A172 (cell line): ENCODE measurements around the gene POU3F2. TPM values are rescaled to one million over a fixed set of nuclear protein-coding genes. Genes with fewer than 3 reads are reported as not detected.
A peak's percentile ranks its signal among the peaks of the same experiment; 100 is the strongest.

ENCODE experiments used
- DNase-seq: peaks from one replicate; pipeline ENCODE4 v3.0.0-alpha.2; 2015; ENCODE audit warnings: low spot score
- total RNA-seq: library from RNA; depleted of rRNA; stranded (reverse); fragments of >200 nt; shearing (Covaris generic); gene quantifications from 2 replicates; pipeline ENCODE4 v1.2.3, GENCODE V29; 2014; rRNA removed

The POU3F2 gene
- total RNA-seq: 0.91 and 0.93 TPM in 2 replicates

DNA sequence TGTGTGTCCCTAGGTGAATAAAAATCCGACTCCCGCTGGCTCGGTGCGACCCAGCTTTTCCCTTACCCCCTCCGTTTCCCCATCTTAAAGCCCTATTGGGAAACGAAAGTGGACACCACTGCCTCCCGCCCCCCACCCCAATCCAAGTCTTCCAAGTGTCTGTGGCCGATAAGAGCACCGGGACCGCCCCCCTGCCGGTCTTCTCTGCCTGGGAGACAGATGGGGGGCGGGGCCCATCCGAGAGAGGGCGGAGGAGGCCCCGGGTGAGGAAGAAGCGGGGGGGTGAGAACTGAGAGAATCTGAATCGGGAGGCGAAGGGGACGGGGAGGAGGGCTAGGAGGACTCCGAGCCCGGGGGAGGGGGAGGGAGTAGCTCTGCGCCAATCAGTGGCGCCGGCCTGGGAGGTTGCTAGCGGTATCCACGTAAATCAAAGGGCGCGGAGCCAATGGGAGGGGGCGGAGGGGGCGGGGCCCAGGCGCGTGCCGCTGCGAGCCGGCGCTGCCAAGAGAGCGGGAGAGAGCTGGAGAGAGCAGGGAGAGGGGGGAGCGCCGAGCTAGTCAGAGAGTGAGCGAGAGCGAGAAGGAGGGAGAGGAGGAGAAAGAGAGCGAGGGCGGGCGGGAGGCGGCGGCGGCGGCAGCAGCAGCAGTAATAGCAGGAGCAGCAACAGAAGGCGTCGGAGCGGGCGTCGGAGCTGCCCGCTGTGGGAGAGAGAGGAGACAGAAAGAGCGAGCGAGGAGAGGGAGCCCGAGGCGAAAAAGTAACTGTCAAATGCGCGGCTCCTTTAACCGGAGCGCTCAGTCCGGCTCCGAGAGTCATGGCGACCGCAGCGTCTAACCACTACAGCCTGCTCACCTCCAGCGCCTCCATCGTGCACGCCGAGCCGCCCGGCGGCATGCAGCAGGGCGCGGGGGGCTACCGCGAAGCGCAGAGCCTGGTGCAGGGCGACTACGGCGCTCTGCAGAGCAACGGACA, at the start of gene POU3F2:
POU3F2 (plus strand) TSS at position 515 of the 972 bp plus-strand sequence; CDS start at position 815, 300 bp downstream.
- DNase-seq: peak; percentile 90

DNA sequence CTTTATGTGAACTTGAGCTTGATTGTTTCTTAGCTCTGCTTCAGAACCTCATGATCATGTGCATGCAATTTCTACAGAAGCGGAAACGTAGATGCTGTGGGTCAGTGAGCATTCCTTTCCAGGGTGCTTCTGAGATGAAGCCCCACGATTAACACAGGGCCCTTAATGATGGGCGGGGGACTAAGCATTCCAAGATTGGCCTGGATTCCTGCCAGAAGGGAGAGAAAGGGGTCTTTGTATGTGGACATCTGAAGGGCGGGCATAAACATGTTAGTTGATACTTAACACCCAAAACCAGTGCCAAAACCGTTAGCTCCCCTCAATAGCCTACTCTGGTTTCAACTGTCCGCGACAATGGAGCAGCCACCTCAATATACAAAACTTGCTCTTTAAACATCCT, 46.9 kb upstream of the POU3F2 start:
- DNase-seq: no peak

DNA sequence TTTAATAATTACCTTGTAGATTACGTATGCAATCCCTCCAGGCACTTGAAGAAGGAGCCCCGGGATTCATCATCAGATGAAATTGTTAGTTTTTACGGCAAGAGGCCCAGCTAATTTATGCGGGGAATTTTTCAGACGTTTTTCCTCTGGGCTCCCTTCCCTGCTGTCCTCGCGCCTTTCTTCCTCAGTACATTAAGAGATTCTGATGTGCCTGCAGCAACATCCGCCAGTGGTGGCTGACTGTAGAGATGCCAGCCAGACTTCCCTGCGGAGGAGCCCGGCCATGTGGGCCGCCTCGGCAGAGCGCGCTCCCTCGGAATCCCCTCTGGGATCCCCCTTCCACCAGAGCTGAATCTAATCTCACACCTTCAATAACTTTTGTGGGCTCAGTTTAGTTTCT, 46.4 kb upstream of the POU3F2 start:
- no peak for DNase-seq

DNA sequence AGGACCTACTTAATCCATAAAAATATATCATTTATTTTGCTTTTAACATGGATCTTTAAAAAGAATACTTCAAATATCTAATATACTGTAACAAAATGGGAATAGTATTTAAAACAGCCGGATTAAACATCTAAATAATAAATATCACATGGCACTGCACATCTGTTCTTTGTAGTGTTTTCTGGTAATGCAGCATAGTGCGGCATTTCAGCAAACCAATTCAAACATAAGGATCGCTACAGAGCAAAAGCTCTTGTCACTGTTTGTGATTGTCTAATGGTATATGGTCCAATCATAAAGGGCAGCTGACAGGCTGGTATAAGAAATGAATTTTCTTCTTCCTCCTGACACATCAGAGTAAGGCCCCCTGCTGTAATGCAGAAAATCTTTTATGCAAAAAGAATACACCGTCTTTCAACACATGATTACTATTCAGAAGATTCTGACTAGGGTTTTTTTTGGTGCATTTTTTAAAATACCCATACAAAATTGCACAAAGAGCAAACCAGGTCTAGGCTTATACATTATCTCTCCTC, 40.0 kb upstream of the POU3F2 start:
- no peak for DNase-seq

DNA sequence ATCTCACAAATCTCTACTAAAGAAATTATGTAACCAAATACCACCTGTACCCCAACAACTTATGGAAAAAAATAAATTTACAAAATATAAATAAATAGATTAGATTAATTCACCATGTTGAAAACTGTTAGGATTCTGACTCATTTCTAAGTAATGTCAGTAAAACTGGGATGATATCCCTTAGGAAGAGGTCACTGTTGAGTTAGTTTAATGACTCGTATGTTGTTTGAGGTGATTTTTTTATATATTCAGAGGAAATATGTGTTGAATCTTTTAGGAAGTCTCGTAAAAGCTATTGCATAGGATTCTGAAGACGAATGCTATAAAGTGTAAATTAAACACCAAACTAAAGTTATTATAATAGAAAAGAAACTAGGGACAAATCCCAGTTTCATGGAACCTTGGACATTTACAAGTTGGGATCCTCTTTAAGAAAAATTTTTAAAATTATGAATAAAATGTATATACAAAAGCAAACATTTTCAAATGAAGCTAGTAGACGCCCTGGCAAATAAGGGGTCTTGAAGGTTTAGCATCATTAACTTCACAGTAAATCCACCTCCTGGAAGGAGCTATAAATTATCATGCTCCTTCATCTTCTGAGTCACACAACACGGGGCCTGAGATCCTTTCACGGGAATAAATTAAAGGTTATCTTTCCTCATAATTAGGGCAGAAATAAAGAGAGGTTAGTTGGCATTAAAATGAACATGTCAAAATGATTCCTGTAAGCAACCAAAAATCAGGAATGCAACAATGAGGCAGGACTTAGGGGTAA, 37.0 kb upstream of the POU3F2 start:
- DNase-seq: peak; percentile 39

DNA sequence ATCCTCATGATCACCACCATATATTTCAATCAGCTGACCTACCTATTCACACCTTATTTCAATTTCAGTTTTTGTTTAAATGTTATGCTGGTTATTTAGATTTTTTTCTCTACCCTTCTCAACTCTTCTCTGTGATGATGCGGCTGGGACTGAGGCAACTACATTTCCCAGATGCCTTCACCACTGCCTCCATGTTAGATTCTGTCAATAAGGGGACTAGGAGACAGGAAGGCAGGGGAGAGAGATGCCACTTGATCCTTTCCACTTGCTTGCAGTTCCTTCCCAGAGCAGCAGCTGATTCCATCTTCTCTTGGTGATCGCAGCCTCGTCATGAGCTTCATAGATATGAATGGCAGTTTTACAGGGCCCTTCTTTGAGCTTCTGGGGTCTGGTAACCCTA, 33.5 kb upstream of the POU3F2 start:
- DNase-seq: no peak

DNA sequence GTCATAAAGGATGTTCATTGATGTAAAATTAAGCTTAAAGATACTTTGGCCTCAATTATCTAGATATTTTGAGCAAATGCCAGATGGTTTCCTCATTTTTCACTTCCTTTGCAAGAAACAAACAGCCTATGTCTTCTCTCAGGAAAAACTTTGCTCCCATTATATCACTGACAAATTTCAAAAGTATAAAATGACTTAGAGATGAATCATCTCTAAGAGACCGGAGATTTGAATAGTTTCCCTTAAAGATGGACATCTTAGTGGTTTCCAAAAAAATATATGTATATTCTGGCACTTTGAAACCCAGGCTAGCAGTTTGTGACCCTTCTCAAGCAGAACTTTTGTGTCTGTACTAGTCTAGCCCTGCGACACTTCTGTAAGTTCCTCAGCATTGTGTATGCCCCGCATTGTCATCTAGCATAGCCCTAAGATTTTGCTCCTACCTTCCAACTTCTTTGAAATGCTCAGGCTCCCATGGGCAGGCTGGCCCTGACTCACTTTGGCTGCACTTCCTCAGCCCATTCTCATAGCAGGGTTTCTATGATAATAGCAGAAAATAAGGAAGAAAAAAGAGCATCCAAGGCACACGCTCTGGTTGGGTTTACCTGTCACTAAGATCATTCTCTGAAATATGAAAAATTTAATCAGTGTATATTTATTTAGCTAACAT, 25.7 kb upstream of the POU3F2 start:
- peak; percentile 47 for DNase-seq

DNA sequence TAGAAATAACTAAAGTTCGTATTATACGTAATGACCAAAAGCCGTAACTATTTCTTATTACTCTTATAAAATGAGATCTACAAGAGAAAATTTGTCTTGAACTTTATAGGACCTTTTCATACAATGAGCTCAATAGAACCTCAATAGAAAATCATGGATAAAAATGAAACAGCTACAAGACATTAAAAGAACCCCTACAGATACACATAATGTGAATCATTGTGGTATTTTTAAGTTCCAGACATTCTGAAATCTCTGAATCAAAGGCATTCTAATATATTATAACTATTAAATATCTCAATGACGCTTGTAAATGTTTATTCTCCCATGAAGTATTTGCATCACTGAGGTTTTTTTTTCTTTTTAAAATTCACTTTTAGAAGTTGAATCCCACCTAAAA, 22.2 kb upstream of the POU3F2 start:
- no peak for DNase-seq

DNA sequence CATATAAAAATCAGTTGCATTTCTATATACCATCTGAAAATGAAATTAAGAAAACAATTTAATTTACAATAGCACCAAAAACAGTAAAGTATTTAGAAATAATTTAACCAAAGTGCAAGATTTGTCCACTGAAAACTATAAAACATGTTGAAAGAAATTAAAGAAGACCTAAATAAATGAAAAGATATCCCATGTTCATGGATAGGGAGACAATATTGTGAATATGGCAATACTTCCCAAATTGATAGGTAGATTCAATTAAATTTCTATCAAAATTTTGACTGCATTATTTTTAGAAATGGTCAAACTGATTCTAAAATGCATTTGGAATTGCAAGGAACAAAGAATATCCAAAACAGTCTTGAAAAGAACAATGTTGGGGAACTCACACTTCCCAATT, 17.6 kb upstream of the POU3F2 start:
- DNase-seq: no peak

DNA sequence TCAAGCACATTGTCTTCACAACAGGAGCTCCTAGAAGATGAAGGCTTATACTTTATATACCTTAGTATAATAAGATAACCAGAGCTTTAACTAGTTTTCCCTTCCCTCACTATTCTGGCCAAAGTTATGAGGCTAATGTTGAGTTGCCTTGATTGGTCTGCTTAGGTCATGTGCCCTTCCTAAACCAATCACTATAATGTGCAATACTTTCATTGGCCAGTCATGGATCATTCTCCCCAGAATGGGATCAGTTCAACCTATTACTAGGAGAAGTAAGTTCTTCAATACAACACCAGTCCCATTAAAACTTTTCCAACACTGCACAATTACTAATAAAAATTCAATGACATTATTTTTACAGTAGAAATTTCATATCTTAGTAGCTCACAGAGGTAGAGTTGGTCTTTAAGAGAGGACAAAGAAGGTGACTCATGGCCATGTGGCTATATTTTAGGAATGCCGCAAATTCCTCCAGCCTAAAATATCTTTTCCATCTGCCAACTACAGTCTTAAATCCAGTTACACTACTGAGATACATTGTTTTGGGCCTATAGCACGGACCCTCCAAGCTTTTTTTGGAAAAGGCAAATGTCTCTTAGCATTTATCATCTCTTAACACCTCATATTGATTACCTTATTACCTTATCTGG, 12.5 kb upstream of the POU3F2 start:
- peak; percentile 42 for DNase-seq

DNA sequence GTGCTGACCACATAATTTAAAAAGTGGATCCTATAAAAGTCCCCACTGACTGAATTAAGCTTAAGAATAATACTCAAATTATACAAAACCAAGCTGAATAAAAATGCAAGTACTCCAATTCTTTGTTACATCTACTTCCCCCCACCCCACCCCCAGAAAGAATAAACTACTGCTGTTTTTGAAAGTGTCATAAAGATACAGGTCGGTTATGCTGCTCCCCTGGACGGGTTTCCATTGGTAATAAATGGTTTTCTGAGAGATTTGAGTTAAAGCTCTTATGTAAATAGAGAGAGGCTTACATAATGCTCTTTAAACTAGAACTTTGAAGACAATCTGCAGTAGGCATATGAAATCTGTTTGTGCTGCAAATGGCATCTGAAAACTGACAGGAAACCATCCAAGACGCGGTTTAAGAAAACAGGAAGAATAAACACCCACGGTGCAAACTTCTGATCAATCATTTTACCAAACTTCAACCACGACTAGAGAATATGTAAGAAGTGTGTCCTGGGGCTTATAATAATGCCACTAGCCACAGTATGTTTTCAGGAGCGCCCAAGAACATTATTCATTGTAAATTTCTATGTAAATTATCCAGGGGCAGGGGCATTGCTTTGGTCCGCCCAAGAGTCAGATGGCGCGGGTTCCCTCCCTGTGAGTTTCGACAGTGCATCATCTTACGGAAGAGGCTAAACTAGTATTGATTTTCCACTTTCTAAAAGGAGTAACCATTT, 10.8 kb upstream of the POU3F2 start:
- no peak for DNase-seq

DNA sequence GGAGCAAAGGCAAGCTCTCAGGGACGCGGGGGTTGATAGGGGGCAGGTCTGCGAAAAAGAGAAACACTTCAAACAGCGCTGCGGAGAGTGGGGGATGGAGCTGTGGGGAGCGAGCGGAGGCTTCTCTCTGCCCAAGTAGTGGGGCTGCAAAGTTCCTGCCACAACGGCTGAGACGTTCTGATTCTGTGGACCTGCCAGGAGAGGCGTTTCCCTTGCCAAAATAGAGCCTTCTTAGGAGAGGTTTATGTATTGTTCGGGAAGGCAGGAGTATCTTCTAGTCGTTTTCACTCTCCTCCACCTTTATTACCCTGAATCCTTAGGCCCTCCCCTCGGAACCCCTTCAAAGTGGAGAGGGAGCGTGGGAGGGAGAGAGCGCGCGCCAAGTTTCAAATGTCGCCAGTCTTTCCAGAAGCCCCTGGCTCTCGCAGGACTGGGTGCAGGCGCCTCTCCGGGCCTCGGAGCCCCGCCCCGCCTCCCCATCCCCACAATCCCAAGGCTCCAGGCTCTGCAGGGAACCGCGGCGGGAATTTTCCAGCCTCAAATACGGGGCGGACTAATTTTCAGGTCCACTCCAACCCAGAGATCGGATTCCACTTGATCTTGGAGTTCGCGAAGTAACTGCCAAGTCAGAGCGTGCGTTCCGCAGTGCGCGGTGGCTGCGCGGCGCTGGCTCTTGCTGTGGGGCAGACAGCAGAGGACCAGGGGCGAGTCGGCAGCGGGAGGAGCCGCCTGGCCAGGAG, 10.0 kb upstream of the POU3F2 start:
- no peak for DNase-seq

DNA sequence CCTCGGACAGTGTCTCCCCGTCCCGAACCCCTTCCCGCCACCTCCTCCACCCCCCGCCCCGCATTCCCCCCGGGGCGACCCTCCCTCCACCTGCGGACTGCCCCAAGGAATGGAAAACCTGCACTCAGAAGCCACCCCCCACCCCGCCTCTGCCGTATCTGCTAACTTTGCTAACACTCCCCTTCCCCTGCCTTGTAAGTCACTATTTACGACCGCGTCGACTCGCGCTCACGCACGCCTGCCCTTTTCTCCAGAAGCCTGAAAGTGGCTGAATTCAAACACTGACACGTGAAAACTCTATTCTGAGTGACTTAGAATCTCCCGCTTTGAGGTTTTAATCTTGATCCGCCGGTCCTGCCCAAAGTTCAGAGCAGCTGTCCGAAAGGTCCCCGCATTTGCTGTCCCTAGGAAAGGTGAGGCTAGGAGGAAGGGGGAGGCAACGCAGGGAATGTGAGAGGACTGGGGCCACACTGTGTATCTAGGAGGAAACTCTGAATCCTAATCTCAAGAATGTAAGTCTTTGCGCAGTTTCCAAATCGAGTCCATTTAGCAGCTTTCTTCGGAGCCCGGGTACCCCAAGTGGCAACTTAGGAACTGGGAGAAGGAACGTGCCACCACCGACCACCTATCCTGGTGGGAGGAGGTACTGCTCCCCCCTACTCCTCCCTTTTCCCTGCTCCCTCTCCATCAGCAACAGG, 9.3 kb upstream of the POU3F2 start:
- no peak for DNase-seq

DNA sequence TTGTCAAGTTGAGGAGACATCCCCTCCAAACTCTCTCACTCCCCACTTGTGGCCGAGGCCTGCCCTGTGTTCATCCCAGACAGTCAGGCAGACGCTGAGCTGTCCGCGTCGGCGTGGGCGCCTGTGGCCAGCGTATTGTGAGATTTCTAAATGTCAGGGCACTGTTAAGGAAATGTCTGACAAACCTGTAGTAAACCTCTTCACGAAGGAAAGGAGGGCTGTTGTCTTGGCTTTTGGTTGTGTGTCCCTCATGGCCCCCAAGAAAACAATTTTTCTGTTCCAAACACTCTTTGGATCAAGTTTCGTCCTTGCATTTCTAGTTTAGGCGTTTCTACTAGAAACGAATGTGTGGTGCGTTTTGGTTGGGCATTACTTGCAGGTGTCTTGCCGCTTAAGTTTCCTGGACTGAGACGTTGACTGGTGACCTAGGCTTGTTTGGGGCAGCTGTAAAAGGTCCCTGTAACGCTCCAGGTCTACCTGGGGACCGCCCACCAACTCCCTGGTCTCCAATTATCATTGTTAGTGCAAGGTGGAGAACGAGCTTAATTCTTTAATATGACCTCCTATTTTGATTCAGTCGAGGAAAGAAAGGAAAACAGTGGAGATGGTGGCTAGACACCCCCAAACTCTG, 8.7 kb upstream of the POU3F2 start:
- DNase-seq: no peak

DNA sequence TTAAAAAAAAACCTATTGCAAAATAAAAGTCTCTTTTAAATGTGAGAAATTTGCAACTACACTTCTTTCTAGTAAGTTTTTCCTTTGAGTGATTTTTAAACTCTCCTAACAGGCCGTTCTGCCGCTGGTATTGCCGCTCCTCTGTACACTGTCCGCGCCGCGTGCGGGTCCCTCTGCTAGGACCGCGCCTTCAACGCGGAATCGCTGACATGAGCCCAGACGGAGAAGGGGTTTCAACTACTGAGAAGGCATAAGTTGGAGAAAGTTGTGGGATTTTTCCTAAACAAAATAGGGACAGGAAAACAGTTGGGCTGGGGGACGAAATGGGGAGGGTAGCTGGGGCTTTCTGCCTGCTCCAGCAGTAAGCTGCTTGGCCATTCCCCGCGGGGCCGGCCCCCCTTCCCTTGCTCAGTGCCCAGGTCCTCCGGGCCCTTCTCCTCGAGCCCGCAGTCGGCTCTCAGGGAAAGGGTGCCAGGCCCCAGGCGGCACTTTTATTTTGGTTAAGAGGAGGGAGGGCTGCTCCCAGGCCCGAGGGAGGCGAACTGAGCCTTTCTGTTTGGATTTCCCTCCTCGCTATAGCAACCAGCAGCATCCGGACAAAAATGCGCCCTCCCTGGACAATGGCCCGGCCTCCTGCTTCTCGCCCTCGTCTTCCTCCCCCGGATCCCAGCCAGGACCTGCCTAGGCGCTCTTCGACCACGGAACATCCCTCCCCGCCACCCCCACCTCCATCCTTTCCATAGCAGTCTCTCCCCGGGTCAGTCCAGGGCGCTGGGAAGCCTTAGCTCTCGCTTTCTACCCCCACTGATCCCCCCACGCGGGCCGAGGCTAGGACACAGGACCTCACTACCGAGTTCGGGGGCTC, 6.8 kb upstream of the POU3F2 start:
- no peak for DNase-seq

DNA sequence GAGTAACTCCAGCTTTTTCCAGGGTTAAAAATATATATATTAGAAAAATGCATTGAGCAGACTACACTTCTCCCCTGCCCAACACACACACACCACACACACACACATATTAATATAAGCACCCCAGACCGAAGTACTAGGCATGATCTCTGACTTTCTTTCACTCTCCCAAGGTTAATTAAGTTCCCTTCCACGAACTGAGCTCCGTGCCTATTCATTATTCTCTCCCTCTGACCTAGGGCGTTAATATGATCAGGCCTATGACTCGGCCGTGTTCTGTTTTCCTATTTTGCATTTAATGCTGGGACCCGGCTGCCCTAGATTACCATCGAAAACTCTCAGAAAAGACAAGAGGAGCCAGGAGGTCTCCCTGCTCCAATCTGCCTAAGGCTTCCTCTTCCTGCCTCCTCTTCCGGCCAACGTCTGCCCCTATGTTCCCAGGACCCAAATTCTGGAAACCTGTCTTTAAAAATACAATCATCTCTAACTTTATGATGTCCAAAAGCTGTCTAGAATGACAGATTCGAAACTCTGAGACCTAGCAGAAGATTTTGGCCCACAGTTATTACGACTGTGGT, 6.1 kb upstream of the POU3F2 start:
- no peak for DNase-seq

DNA sequence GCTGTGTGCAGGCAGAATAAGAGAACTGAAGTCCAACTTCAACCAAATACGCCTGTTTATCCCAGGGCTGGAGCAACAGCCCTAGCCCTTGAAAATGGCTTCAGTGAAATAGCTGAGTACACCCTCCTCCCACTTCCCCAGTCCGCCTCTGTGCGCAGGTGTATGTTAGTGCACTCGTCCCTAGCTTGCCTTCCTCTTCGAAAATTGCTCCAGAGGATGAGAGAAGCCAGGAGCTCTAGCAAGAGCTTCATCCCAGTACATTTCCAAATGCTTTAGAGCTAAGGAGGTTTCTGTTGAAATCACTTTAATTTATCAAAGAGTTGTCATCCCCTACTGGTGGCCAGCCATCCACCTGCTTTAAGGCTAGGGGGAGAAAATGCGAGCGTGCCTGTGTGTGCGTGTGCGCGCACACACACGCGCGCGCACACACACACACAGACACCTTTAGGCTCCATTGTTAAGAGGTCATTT, 5.4 kb upstream of the POU3F2 start:
- DNase-seq: no peak
